Testis (tissue), 2 donors: ENCODE measurements around the gene PPP1R13B.

ENCODE experiments used
- CTCF ChIP-seq, 3 experiments: fragments of 450-650 bp in 2 of 3; fragments of 200-600 bp in 1 of 3; sonication (generic) in 1 of 3; IDR thresholded peaks; one replicate each; pipeline ENCODE4 v1.5.1; 2016 to 2019; ENCODE audit warnings: antibody characterized with exemption in 3 of 3, mild to moderate bottlenecking in 2 of 3, moderate library complexity in 1 of 3
- POLR2A ChIP-seq: fragments of 450-650 bp; IDR thresholded peaks from one replicate; pipeline ENCODE4 v1.6.1; 2017; ENCODE audit warnings: antibody characterized with exemption, mild to moderate bottlenecking, moderate library complexity

DNA sequence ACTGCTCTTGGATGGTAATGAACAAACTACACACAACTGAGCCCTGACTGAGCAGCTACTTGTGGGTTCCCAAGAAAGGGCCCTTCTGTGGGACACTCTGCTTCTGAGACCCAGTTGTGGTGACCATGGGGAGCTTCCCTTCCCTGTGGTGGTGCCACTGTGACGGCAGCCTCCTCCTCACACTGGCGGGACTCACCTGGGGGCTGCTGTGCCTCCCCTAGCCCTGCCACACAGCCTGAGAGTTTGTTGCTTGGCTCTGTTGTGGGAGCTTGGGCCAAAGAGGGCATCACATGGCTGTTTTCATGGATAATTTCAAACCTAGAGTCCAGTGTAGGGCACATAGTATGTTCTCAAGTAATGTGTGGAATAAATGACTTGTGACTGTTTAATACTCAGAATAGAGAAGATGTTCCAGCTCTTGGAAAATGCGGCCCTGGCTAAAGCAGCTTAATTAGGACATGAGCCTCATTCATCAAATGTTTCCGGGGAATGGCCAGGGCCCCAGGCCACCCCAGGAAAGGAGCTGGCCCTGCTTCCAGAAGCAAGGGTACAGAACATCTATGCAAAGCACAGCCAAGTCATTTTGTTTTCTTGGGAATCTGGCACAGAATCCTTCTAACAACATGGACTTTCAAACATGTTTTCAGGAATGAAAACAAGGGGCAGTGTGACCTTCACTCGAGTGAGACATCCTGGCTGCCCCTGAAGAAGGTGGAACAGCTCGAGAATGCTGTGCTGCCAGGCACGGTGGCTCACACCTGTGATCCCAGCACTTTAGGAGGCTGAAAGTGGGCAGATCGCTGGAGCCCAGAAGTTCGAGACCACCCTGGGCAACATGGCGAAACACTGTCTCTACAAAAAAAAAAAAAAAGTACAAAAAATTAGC is 110.6 kb downstream of the PPP1R13B start:
- TF ChIP-seq CTCF (IDR thresholded peaks at IDR 0.05) = no peak
- TF ChIP-seq POLR2A = no peak
